GM19372 (cell line): ENCODE measurements around the gene ETV6.
A peak's percentile ranks its signal among the peaks of the same experiment; 100 is the strongest.

ENCODE experiments used
- ATAC-seq: cut with Tn5 transposase; IDR thresholded peaks from one replicate; pipeline ENCODE4 v1.9.1; 2021; ENCODE audit warnings: mild to moderate bottlenecking, low read depth, moderate library complexity; ENCODE audit not compliant: unreplicated experiment

Gene ETV6

GRCh38 chr12:11768233-11768965, 118.9 kb downstream of the ETV6 start:
- ATAC-seq, result no peak

GRCh38 chr12:11769723-11770514, 120.4 kb downstream of the ETV6 start:
- no peak for ATAC-seq

- no peak for ATAC-seq
Observed at GRCh38 chr12:11771356-11771755, 121.9 kb downstream of the ETV6 start.

GRCh38 chr12:11771895-11772502, 122.5 kb downstream of the ETV6 start:
- no peak for ATAC-seq

- ATAC-seq, result no peak
Observed at GRCh38 chr12:11773889-11774677, 124.6 kb downstream of the ETV6 start.

- ATAC-seq, result no peak
Observed at GRCh38 chr12:11774821-11775220, 125.3 kb downstream of the ETV6 start.

- no peak for ATAC-seq
Observed at GRCh38 chr12:11776316-11776715, 126.8 kb downstream of the ETV6 start.

- ATAC-seq, result no peak
Observed at GRCh38 chr12:11777451-11777850, 128.0 kb downstream of the ETV6 start.

- no peak for ATAC-seq
Observed at GRCh38 chr12:11777962-11778361, 128.5 kb downstream of the ETV6 start.

- ATAC-seq, result no peak
Observed at GRCh38 chr12:11778713-11779685, 129.5 kb downstream of the ETV6 start.

- ATAC-seq, result peak; percentile 61
Observed at GRCh38 chr12:11780521-11781101, 131.1 kb downstream of the ETV6 start.

GRCh38 chr12:11782914-11783420, 133.5 kb downstream of the ETV6 start:
- ATAC-seq, result no peak

GRCh38 chr12:11785712-11786111, 136.2 kb downstream of the ETV6 start:
- no peak for ATAC-seq

GRCh38 chr12:11786638-11787365, 137.3 kb downstream of the ETV6 start:
- no peak for ATAC-seq

- no peak for ATAC-seq
Observed at GRCh38 chr12:11787437-11787836, 138.0 kb downstream of the ETV6 start.

- ATAC-seq, result no peak
Observed at GRCh38 chr12:11787933-11788849, 138.7 kb downstream of the ETV6 start.
